ENCODE data around the gene LCOR. TPM values are rescaled to one million over a fixed set of nuclear protein-coding genes. Genes with fewer than 3 reads are reported as not detected.

Gene LCOR
- total and polyA plus RNA-seq, 2 of the 13 experiments (the other 11 are each of a cell fraction or from before 2014, with no cell fraction given), result 12.4 to 23.7 TPM

GRCh38 chr10:96889415-96890171, 57.5 kb downstream of the LCOR start:
- ChIA-PET POLR2A (no interaction called here), CTCF (ENCODE audit: low intra/inter-chr PET ratio, low total read pairs) (no interaction called here)
- 76% methylated on average over 12 of the region's 12 CpGs for WGBS (ENCODE audit: low lambda C conversion rate)
- no TSS peak for BruUV-seq (replicated peaks)
- no peak for ATAC-seq
- Histone ChIP-seq H3K27ac (ENCODE audit: extremely low read length, insufficient read depth, low read length) (peak overlapping the region; percentile 79), H3K36me3 (replicated peaks in 1 of 2; ENCODE audit: control insufficient read depth in 1 of 2, insufficient read depth in 2 of 2, low read length in 2 of 2) (no peaks in the 10 kb centered on the region; a peak in 1 of 5 replicates), H2AFZ (ENCODE audit: low read length) (no peak overlapping the region), H3K4me1 (ENCODE audit: insufficient read depth, low read length) (peaks cover 50% of the 10 kb centered on the region), H3K27me3 (ENCODE audit: control insufficient read depth in 1 of 2, insufficient read depth in 2 of 2, low read length in 2 of 2) (no peaks in the 10 kb centered on the region), H3K4me2 (ENCODE audit: low read depth, low read length) (peak overlapping the region; percentile 67), H3K4me3 (replicated peaks in 1 of 3; ENCODE audit: insufficient read depth in 1 of 3, low read depth in 2 of 3, low read length in 3 of 3) (peak overlapping the region in 1 of 3 experiments; percentile 25; a peak in 1 of 6 replicates), H4K20me1 (ENCODE audit: insufficient read depth, low read length) (no peaks in the 10 kb centered on the region), H3K9me3 (ENCODE audit: low read length) (no peaks in the 10 kb centered on the region), H3K79me2 (ENCODE audit: insufficient read depth, low read length) (peaks cover 92% of the 10 kb centered on the region), H3K9ac (ENCODE audit: insufficient read depth, low read depth, low read length) (peak overlapping the region; percentile 46; the same call in 1 of the 2 replicates)
- FAIRE-seq, result no peak
- no peak for DNase-seq (ENCODE audit: low spot score)
- in situ Hi-C loops (cut with HindIII; ENCODE audit: extremely low pct_ligation_motif_present, low pct_unique_long_range_greater_than_20kb) (no loop called here), intact Hi-C loops (cut with micrococcal nuclease; ENCODE audit: unreplicated experiment) (no loop called here)
- TF ChIP-seq ZSCAN20 (CRISPR knock-in tag; IDR thresholded peaks at IDR 0.05; ENCODE audit: borderline replicate concordance) (no peak), ZNF678 (CRISPR knock-in tag; IDR thresholded peaks at IDR 0.05) (no peak), FOXP1 (IDR thresholded peaks at IDR 0.05) (no peak), FOXP1 (CRISPR knock-in tag; IDR thresholded peaks at IDR 0.05) (0 out of 2 replicates have a peak, but pooled peaks have one; percentile 6), ZNF800 (CRISPR knock-in tag; IDR thresholded peaks at IDR 0.05) (no peak), HOXA7 (CRISPR knock-in tag; IDR thresholded peaks at IDR 0.05) (no peak), ATRX (CRISPR knock-in tag; IDR thresholded peaks at IDR 0.05; ENCODE audit: borderline replicate concordance) (no peak), ARHGAP35 (CRISPR knock-in tag; IDR thresholded peaks at IDR 0.05; ENCODE audit: borderline replicate concordance) (no peak), ZNF264 (CRISPR knock-in tag; IDR thresholded peaks at IDR 0.05) (peak; percentile 99), NFKBIZ (CRISPR knock-in tag; IDR thresholded peaks at IDR 0.05) (no peak), PCBP2 (optimal IDR thresholded peaks at IDR 0.05; ENCODE audit: low read depth, low read length, poor library complexity, severe bottlenecking) (no peak), PATZ1 (CRISPR knock-in tag; IDR thresholded peaks at IDR 0.05) (no peak), ZNF501 (CRISPR knock-in tag; IDR thresholded peaks at IDR 0.05) (0 out of 2 replicates have a peak, but pooled peaks have one; percentile 35), HIVEP1 (CRISPR knock-in tag; IDR thresholded peaks at IDR 0.05) (no peak), THAP11 (CRISPR knock-in tag; IDR thresholded peaks at IDR 0.05) (0 out of 2 replicates have a peak, but pooled peaks have one; percentile 9), MNT (IDR thresholded peaks at IDR 0.05) (no peak), ZMYM2 (CRISPR knock-in tag; IDR thresholded peaks at IDR 0.05) (0 out of 2 replicates have a peak, but pooled peaks have one; percentile 16), PITX1 (CRISPR knock-in tag; IDR thresholded peaks at IDR 0.05) (no peak), HOXA5 (CRISPR knock-in tag; IDR thresholded peaks at IDR 0.05) (no peak)
